ENCODE measurements around the gene SLC39A6.
"Not testable (repeated sequence)": the region's sequence is repeated elsewhere in the genome, so short reads cannot be mapped to it uniquely, and the experiment has no call there.

Gene SLC39A6

GRCh38 chr18:36139245-36139644 lies 10.1 kb upstream of the SLC39A6 start:
- in situ Hi-C loops (cut with HindIII; ENCODE audit: low sequenced_read_pairs) = no loop called here

- in situ Hi-C loops (cut with HindIII; ENCODE audit: low sequenced_read_pairs) = no loop called here
Observed at GRCh38 chr18:36135264-36135663, 6.1 kb upstream of the SLC39A6 start.

DNA sequence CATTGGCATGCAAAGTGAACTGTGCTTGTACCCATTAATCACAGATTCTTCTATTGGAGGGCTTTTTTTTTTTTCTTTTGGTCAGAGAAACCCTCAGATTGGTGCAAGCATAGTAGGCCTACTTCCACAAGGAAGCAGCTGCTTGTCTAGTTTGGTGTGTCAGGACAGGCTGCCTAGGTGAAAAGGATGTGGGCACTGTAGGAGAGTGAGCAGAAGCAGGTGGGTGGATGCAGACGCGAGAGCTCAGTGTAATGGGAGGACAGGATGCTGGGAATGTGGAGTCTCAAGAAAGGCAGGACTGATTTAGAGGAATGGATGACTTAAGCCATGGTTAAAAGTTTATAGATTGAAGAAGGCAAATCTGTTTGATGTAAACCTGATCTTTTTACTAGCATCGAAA lies 3.6 kb upstream of the SLC39A6 start:
- in situ Hi-C loops (cut with HindIII; ENCODE audit: low sequenced_read_pairs) = no loop called here

- in situ Hi-C loops (cut with HindIII; ENCODE audit: low sequenced_read_pairs) = no loop called here
Observed at GRCh38 chr18:36131692-36132483, 2.7 kb upstream of the SLC39A6 start.

- in situ Hi-C loops (cut with HindIII; ENCODE audit: low sequenced_read_pairs) = no loop called here
Observed at GRCh38 chr18:36130883-36131653, 1.9 kb upstream of the SLC39A6 start.

- in situ Hi-C loops (cut with HindIII; ENCODE audit: low sequenced_read_pairs) = no loop called here
Observed at GRCh38 chr18:36130039-36130831, 1.1 kb upstream of the SLC39A6 start.

DNA sequence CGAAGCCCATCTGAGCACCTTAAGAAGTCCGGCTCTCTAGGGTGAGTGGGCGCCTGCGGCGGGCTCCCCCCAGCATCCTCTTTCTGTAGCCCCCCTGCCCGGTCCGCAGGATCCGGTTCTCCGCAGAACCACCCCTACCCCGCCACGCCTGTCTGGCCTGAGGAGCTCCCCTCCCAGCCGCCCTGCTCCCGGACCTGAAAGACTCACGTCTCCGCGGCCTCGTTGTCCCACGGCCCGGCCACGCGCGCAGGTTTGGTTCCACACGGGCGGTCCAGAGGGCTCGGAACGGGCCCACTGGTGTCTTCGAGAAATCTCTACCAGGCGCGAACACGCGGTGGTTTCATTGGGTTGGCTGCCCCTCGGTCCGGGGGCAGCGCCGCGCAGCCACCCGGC lies 237 bp downstream of the SLC39A6 start:
- in situ Hi-C loops (cut with HindIII; ENCODE audit: low sequenced_read_pairs) = no loop called here

- in situ Hi-C loops (cut with HindIII; ENCODE audit: low sequenced_read_pairs) = no loop called here
Observed at GRCh38 chr18:36128530-36128870, 640 bp downstream of the SLC39A6 start.

DNA sequence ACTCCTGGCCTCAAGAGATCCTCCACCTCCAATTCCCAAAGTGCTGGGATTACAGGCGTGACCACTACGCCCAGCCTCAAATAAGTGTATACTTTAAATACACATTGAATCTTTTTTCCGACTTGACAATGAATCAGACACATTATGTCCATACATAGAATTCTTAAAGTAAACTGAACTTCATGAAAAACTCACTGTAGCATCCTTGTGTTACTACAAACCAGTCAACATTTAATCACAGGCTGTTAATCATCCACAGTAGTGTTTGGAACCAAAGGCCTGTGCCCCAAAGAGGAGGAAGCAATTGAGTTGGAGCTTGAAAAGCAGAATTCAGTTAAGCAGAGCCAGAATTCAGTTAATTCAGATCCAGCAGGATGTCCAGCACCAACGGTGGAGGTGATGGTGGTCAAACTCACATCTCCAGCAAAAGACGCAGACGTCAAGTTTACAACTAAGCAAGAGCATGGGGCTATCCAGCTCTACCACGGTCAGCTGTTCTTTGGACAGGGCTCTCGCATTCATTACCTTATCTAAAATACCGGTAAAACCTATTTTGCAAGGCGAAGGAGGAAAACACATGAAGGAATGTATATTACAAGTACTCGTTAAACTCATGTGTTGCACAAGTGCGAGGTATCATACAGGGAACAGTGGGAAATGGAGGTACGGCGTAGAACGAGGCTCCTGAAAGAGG lies 1.2 kb downstream of the SLC39A6 start:
- in situ Hi-C loops (cut with HindIII; ENCODE audit: low sequenced_read_pairs) = no loop called here

- in situ Hi-C loops (cut with HindIII; ENCODE audit: low sequenced_read_pairs) = no loop called here
Observed at GRCh38 chr18:36126668-36127067, 2.5 kb downstream of the SLC39A6 start.

DNA sequence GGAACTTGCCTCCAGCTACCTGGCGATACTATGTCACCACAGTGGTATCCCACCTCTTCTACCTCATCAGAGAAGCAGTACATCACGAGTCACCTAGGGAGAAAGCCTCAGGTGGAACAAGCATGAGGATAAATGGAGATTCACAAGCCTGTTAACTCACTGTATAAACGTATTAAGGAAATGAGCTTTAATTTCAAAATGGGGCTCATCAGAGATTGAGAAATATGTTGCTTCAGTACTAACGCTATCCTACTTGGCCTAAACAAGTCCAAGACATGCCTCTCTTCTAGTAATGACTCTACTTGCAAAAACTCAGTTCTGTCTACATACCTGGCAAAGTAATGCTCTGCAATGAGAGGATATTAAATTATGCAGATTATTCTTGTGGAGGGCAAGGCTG lies 4.3 kb downstream of the SLC39A6 start:
- in situ Hi-C loops (cut with HindIII; ENCODE audit: low sequenced_read_pairs) = no loop called here

DNA sequence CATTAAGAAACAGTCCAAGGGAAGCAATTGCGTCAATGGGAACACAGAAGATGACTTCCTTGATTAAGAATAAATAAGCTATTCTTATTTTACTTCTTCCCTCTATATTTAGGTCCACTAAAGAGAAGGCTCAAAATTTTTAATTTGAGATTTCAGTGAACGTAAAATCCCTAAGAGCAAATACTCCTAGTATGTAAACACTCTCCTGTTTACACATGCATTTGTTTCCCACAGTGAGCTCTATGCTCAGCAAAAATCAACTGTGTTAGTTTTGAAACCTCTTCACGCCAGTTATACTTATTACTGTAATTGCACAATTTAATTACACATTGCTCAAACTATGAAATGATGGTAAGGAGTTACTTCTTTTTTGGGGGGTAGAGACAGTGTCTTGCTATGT lies 8.8 kb downstream of the SLC39A6 start:
- in situ Hi-C loops (cut with HindIII; ENCODE audit: low sequenced_read_pairs) = no loop called here

DNA sequence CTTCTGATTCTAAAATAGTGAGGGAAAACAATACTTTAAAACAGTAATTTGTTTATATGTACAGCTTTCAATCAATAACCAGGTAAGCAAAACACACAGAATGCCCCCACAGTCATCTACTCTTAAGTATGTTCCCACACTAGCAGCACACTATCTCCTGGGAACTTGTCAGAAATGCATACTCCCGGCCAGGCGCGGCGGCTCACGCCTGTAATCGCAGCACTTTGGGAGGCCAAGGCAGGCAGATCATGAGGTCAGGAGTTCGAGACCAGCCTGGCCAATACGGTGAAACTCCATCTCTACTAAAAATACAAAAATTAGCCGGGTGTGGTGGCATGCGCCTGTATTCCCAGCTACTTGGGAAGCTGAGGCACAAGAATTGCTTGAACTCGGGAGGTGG lies 12.4 kb downstream of the SLC39A6 start:
- in situ Hi-C loops (cut with HindIII; ENCODE audit: low sequenced_read_pairs) = not testable (repeated sequence)

DNA sequence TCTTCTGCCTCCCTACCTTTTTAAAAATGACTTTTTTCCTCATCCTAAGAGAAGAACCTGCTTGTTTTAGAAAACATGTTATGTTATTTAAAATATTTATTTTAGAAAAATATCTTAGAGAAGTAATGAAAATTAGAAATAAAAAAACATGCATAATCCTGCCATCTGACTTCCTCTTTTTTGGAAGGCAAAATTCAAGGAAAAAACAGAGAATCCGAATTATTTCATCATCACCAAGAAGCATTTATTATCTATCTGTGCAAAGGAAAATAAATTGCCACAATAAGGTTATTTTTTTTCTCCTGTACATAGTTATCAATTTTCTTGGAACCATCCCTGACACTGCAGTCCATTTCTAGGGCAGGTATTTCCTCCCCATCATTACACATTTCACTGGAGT lies 14.4 kb downstream of the SLC39A6 start:
- in situ Hi-C loops (cut with HindIII; ENCODE audit: low sequenced_read_pairs) = no loop called here

DNA sequence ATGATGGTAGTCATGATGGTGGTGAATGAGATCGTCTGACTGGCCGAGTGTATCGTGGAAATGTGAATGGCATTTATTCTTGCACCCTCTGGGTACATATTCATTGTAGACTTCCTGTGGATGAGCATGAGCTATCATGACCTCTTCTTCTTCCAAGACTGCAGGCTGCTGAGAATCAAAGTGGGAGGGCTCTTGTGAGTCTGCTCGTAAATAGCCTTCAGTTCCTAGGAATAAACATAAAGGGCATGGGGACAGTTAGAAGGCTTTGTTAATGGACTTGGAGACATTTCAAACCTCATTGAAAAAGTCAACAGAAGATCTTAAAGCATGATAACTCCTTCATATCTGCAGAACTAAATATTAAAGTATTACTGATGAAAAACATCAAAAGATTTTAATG lies 14.9 kb downstream of the SLC39A6 start:
- in situ Hi-C loops (cut with HindIII; ENCODE audit: low sequenced_read_pairs) = no loop called here

GRCh38 chr18:36112302-36112701 lies 16.8 kb downstream of the SLC39A6 start:
- in situ Hi-C loops (cut with HindIII; ENCODE audit: low sequenced_read_pairs) = no loop called here

- in situ Hi-C loops (cut with HindIII; ENCODE audit: low sequenced_read_pairs) = no loop called here
Observed at GRCh38 chr18:36109737-36110136, 19.4 kb downstream of the SLC39A6 start.

- in situ Hi-C loops (cut with HindIII; ENCODE audit: low sequenced_read_pairs) = no loop called here
Observed at GRCh38 chr18:36108601-36109000, 20.5 kb downstream of the SLC39A6 start.

DNA sequence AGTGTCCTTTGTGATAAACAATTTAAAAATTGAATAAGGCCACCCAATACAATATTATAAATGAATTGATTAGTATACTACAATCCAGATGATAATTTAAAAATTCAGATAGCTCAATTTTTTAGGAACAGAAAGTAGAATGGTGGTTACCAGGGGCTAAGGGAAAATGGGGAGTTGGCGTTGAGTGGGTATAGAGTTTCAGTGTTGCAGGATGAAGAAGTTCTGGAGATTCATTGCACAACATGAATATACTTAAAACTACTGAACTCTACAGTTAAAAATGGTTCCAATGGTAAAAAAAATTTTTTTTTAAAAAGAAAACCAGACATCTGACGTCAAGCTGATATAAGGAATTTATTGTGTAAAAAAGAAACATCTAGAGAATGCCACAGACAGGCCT lies 20.9 kb downstream of the SLC39A6 start:
- in situ Hi-C loops (cut with HindIII; ENCODE audit: low sequenced_read_pairs) = no loop called here

DNA sequence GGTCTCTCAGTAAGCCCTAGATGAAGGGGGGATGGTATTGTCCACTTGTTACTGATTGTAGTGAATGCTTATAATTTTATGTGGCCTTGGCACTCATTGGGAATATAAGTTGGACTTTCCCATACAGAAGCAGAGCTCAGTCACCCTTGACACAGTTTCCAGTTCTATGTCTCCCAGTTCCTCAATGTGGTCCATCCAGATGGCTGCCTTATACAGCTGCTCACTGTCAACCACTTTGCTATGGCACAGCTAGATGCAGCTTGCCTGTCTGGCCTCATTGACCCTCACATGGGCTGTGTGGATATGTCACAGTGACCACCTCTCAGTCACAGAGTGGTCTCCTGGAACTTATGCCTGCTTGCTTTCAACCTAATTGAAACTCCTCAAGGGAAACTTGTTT lies 21.7 kb downstream of the SLC39A6 start:
- in situ Hi-C loops (cut with HindIII; ENCODE audit: low sequenced_read_pairs) = no loop called here

DNA sequence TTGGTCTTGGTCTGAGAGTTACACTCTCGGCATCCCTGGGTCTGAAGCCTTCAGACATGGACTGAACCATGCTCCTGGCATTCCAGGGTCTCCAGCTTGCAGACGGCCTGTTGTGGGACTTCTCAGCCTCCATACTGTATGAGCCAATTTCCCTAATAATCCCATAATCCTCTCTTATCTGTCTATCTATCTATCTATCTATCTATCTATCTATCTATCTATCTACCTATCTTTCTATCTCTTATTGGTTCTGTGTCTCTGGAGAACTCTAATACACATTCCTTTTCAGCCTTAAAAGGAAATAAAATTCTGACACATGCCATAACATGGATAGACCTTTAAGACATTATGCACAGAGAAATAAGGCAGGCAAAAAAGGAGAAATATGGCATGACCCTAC lies 24.4 kb downstream of the SLC39A6 start:
- in situ Hi-C loops (cut with HindIII; ENCODE audit: low sequenced_read_pairs) = no loop called here
